DMS153 treated with DMSO at 0.1 percent for 48 hours (cell line): ENCODE measurements around the gene CASP12.
"Not testable (repeated sequence)": the region's sequence is repeated elsewhere in the genome, so short reads cannot be mapped to it uniquely, and the experiment has no call there.

Experiments used
- DNase-seq: peaks from one replicate; lab custom pipeline; 2025; ENCODE audit not compliant: unreplicated experiment; lab: John Stamatoyannopoulos, UW

CASP12 gene

DNA sequence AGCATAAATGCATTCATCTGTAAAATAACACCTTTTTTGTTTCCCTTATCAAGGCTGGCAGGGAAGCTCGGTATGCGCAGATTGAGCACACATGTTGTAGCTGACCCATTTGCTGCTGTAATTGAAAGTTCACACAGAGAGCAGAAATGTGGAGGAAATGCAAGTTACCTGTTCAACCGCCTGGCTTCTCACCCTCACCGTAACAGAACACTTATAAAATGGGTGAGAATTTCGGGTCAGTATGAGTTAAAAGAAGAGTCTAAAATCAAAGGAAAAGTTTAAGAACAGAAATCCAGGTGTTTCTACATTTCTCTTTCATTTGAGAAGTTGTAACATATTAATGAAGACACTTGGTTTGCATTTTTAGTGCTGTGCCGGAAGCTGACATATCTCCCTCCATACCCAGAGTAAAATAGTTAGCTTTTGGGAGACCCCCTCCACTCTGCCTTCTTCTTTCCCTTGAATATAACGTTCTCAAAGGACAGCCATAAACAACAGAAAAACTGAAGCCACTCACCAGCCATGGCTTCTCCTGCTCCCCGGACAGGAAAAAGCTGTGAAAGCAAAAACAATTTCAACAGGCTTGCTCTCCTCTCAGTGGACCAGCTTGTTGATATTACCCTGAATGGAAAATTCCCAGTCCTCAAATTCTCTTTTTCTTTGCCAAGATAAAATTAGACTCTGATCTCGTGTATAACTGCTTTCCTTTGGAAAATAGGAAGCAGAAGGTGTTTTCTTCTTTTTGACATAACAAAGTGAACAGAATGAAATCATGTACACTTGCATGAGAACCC, at the start of gene CASP12:
TSS of gene CASP12 (minus strand) at position 570 of the 794 bp plus-strand sequence.
- DNase-seq = no peak

DNA sequence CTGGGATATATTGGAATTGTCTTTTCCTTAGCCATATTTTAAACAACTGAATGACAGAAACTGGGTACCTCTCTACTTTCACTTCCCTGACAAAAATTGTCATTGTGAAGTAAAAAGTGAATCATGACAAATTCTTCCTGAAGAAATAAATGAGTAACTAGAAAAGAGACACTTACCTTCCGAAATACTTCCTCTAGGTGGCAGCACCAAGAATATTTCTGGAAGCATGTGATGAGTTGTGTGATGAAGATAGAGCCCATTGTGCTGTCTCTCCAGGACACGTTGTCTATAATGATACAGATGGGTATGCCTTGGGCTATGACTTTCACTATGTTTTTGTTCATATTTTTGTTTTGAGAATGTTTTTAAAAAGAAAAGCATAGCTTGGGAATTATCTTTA, 48.6 kb upstream of the CASP12 start:
- DNase-seq = no peak

DNA sequence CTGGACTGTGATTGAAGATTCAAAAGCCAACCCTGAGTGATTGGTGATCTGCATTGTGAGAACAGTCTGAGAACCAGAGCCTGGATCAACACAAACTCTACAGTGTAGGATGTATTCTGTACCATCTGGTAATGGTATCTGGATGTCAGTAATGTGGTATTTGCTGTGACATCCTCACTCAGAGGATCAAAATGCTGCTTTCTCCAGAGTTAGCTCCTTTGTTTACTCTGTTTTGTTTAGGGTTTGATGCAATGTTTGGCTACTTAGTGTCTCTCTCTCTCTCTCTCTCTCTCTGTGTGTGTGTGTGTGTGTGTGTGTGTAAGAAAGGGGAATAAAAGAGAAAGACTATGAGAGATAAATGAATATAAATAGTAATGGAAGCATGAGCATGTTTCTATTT, 45.8 kb upstream of the CASP12 start:
- no peak for DNase-seq

DNA sequence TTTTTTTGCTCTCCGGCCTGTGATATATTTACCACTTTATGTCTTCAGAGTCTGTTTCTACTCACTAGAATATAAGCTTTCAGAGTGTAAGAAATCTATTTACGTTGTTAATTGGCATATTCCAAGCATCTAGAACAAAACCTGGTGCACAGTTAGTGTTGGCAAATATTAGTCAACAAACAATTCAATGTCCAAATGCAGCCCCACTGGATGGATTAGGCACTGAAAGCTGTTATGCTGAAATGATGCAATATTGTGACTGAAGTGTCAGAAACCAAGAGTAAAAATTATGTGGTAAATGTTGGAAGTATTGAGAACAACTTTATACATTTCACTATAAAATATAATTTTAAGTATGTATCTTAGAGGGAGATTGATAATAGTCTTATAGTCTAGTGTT, 45.3 kb upstream of the CASP12 start:
- no peak for DNase-seq

DNA sequence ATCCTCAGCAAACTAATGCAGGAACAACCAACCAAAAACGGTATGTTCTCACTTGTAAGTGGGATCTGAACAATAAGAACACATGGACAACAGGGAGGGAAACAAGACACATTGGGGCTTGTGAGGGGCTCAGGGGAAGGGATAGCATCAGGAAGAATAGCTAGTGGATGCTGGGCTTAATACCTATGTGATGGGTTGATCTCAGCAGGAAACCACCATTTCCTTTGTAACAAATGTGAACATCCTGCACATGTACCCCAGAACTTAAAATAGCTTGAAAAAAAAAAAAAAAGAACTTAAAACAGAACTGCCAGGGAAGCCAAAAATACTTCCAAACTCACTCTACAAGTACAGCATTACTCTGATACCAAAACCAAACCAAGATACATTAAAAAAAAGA, 36.3 kb upstream of the CASP12 start:
- DNase-seq = no peak

DNA sequence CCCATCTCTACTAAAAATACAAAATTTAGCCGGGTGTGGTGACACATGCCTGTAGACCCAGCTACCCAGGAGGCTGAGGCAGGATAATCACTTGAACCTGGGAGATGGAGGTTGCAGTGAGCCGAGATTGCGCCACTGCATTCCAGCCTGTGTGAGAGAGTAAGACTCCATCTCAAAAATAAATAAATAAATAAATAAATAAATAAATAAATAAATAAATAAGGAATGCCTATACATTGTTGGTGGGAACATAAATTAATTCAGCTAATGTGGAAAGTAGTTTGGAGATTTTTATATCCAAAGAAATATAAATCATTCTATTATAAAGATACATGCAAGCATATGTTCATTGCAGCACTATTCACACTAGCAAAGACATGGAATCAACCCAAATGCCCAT, 35.8 kb upstream of the CASP12 start:
- DNase-seq = not testable (repeated sequence)

DNA sequence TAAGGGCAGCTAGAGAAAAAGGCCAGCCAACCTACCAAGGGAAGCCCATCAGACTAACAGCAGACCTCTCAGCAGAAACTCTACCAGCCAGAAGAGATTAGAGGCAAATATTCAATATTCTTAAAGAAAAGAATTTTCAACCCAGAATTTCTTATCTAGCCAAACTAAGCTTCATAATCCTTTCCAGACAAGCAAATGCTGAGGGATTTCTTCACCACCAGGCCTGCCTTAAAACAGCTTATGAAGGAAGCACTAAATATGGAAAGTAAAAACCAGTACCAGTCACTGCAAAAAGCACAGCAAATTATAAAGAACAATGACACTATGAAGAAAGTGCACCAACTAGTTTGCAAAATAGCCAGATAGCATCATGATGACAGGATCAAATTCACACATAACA, 30.6 kb upstream of the CASP12 start:
- DNase-seq = no peak

DNA sequence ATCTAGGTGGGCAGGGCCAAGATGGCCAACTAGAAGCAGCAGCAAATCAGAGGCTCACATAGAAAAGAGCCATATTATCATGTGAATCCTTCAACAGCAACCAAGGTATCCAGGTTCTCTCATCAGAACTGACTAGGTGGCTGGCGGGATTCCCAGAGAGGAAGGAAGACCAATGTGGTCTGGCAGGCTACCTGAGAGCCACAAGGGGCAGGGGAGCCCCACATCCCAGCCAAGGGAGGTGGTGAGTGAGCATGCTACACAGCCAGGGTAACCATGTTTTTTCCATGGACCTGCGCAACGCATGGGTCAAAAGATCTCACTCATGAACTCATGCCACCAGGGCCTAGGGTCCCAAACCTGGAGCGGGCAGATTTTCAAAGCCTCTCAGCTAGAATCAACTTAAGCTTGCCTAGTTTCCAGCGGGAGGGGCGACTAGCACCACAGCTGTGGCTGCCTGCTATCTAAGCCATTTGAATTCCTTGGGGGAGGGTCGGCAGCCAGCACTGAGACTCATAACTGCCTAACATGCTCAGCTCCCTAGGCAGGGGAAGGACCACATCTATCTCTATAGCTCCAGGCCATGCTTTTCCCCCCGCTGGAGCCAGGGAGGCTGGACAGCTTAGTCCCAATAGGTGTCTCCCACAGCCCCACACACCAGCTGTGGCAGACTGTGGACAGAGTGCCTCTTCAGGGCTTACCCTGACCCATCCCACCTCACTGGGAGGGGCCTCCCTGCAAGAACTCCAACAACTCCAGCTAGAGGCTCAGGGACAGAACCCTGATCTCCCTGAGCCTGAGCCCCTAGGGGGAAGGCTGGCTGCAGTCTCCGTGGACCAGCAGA, 28.7 kb upstream of the CASP12 start:
- DNase-seq = no peak

DNA sequence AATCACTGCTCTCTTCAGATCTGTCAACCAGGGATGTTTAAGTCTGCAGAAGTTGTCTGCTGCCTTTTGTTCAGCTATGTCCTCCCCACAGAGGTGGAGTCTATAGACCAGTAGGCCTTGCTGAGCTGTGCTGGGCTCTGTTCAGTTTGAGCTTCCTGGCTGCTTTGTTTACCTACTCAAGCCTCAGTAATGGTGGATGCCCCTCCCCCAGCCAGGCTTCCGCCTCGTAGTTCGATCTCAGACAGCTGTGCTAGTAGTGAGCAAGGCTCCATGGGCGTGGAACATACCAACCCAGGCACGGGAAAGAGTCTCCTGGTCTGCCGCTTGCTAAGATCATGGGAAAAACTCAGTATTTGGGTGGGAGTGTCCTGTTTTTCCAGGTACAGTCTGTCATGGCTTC, 27.6 kb upstream of the CASP12 start:
- DNase-seq = no peak

DNA sequence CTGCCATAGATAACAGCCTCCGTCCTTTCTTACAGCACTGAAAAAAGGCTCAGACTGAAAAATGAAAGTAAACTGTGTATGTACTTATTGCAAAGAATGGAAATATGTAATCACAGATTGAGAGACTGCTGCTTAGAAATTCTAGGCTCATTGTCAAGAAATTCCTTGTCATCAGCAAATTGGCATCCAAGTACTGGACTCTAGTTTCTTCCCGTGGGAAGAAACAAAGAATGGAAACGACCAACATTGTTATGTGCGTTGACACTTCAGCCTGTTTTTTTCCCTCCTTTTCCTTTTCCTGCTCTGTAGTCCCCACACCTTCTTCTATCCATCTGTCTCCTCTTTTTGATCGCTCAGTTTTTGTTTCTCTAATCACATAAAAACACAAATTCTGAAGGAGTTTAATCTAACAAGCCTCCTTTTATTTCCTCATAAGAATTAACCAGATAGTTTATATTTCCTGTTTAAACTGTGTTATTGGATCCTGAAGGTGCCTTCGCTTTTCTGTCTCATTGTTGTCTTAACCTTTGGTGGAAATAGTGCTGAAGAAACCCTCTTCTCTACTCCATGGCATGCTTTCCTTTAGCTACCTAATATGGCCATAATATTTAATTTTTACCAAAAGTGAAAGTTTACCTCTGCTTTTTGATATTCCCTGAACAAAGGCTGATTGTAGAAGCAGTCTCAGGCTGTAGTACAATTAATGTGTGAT, 20.0 kb upstream of the CASP12 start:
- DNase-seq = peak; percentile 52

DNA sequence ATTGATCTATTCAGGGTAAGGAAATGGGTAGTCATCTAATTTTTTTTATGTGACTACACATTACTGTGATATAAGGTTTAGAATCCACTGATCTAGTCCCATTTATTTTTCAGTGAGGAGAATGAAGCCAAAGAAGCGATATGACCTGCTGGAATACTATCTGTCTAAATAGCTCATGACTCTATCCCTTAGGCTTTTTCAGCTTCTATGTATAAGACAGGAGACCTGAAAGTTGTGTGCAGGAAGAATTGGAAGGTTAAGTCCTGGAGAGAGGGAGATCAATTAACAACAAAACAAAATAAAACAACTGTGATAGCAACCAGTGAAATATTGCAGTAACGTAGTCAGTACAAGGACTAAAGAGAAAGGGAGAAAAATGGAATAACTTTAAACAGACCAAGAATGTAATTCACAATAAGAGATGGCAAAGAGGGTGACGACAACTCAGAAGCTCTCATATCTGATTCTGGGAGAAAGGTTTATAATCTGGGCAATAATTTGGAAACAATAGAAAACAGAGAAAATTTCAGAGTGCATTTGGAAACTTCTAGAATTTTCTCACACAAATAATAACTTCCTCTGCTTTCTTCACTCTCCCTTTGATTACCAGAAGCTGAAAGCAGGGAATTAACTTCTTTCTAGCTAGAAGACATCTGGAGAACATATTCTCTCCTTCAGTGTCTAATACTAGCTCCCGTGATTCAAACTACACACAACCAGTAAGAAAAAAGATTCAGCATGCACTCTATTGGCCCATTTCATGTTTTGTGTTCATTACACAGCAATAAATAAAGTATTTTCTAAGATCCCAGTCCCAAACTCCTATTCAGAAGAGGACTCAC, 19.2 kb upstream of the CASP12 start:
- peak; percentile 16 for DNase-seq

DNA sequence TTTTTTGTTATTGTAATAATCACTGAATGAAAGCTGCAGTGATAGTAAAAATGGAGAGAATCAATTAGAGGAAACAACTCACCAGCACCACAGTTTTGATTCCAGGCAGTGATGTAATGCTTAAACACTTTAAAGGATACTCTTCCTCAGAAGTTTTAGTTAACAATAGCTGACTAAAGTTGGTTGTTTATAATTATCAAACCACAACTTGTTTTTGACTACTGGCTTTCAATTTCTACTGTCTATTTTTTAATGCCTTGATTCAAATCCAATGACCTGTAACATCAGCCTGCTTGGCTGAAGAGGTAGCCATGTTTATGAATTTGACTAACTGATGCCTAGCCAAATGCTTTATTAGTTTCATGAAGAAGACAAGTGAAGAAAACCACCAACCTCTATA, 18.2 kb upstream of the CASP12 start:
- no peak for DNase-seq

DNA sequence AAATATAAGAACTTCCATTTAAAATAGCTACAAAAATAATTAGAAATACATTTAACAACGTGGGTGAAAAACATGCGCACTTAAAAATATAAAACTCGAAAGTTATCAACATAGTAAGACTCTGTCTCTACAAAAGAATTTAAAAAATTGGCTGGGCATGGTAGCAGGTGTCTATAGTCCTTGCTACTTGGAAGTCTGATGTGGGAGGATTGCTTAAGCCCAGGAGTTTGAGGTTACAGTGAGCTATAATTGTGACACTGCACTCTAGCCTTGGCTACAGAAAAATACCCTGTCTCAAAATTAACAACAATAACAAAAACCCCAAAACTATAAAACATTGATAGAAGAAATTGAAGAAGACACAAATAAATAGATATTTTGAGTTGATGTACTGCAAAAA, 13.8 kb upstream of the CASP12 start:
- no peak for DNase-seq

DNA sequence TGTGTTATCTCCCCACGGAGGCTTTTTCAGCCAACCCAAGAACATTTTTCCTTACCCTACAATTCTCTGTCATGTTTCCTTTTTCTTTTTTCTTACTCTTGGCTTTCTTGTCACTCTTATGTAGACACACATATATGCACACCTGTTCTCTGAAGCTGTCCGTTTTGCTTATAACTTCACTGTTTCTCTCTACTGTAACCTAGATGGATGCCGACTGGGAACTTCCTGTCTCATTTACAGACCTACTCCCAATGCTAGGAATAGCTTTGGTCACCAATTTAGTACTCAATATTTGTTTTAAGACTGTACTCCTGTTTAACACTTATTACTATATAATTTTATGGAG, 9.9 kb upstream of the CASP12 start:
- DNase-seq = no peak

DNA sequence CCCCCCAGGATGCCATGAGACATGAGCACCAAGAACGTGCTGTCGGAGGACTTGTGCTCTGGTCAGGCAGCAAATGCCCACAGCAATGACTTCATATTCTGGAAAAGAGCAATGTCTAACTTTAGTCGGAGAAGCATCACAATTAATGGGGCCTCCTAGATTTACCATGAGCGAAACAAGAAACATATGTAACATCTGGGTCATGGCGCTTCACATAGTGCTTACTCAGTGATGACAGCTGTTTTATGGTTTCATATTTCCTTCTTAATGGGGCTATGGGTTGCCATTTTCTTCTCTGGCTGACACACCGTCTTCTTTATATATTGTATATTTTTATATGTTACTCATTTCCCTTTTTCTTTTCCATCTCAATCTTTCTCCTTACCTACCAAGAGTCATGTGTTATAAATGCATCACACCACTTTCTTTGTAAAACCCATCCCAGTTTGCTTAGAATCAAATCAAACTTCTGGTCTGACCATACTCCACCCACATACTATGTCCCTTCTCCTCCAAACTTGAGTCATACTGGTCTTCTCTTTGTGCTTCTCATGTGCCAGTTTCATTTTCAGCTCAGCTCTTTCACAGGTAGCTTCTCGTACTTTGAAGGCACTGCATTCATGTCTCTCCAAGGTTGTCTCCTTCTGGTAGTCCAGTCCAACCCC, 9.4 kb upstream of the CASP12 start:
- DNase-seq = no peak

DNA sequence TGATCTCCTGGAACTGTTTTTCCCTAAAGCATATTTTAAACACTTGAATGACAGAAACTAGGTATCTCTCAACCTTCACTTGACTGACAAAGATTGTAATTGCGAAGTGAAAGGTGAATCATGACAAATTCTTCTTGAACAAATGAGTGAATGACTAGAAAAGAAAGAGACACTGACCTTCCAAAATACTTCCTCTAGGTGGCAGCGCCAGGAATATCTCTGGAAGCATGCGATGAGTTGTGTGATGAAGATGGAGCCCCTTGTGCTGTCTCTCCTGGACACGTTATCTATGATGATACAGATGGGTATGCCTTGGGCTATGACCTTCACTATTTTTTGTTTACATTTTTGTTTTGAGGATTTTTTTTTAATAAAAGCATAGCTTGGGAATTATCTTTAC, 7.0 kb upstream of the CASP12 start:
- no peak for DNase-seq

DNA sequence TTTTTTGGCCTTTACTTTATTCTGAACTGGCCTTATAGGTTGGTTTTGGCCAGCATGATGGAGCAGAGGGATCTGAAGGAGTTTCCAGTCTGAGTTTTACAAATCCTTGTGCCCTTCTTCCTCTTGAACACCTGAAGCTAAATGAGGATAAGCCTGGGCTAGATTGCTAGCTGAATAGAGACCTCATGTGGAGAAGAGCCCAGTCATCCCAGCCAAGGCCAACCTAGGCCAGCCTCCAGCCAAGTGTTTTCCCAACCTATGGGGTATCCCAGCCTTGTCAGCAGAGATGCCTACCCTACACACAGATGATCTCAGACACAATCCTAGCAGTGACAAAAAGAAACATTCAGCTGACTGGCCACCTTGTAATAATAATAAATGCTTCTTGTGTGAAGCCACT, 966 bp upstream of the CASP12 start:
- DNase-seq = no peak

DNA sequence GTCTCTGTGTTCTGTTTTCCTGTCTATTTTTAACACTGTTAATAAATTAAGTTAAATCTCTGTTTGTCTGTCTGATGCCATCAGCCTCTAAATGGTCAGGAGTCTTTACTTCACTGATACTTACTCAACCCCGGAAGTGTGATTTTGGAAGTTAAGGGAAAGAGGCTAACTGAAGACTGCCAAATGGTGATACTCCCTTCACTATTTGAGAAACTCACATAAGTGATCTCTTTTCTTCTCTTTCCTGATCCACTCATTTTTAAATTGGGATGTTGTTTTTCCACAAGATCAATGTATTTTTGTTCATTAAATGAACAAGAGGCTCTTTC, 389 bp upstream of the CASP12 start:
- no peak for DNase-seq

DNA sequence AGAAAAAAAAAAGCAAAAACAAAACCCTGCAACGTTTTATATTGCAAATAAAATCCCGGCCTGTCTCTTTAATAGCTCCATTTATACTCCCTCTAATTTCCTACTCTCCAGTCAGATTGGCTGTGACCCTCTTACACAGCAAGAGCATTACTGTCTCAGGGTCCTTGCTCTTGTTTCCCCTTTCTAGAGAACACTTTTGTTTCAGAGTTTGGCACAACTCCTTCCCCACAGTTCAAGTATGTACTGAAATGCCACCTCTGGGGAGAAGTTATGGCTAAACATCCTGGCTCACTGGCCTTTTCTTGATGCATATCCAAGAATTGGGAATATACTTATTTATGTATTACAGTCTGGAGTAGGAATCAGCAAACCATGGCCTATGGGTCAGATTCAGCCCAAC, 2.6 kb downstream of the CASP12 start:
- no peak for DNase-seq

DNA sequence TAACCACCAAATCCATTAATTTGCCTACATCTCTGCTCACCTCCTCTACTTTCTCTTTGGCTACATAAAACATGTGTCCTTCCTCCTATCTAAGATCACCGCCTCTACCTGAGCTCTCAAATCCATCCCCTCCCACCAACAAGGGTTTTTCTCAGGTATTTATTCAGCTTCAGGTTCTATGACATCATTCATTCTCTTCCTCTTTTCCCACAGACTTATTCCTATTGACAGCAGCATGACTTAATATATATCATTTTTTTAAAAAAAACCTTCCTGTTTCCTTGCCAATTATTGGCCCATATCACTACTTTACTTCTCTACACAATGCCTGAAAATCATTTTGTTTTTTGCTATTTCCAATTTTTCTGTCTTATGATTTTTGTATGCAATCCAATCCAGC, 4.4 kb downstream of the CASP12 start:
- DNase-seq = no peak
